ENCODE measurements around the gene CRKL. TPM values are rescaled to one million over a fixed set of nuclear protein-coding genes. Genes with fewer than 3 reads are reported as not detected.

CRKL gene
- total and polyA plus RNA-seq, 4 donors, result 12.0 to 45.5 (median 22.6) TPM

GRCh38 chr22:20997536-20998257 is 80.5 kb downstream of the CRKL start:
- no peak for DNase-seq (ENCODE audit: low spot score)
- peaks cover 2 to 49% (median 5%) of the 10 kb centered on the region in 4 donors for H3K36me3 ChIP-seq (ENCODE audit: control insufficient read depth in 4 of 4, insufficient read depth in 3 of 4, low read depth in 1 of 4, low read length in 3 of 4)

GRCh38 chr22:20998411-20999336 is 81.5 kb downstream of the CRKL start:
- TF ChIP-seq RXRA (IDR thresholded peaks at IDR 0.05), result no peak
- TF ChIP-seq HNF4A (conservative IDR thresholded peaks at IDR 0.05), result no peak
- TF ChIP-seq HNF4G (IDR thresholded peaks at IDR 0.05), result no peak
- TF ChIP-seq NR2F2 (IDR thresholded peaks at IDR 0.05), result no peak
- WGBS, result 81% methylated on average over 7 of the region's 7 CpGs
- Histone ChIP-seq H3K27ac (ENCODE audit: low read depth in 1 of 2, low read length in 2 of 2) (no peak overlapping the region), H3K4me1 (ENCODE audit: control insufficient read depth in 4 of 4, insufficient read depth in 4 of 4, low read length in 3 of 4) (peaks cover 9 to 30% (median 23%) of the 10 kb centered on the region in 4 donors), H3K4me3 (ENCODE audit: low read depth in 1 of 3, low read length in 3 of 3) (no peak overlapping the region), H3K27me3 (ENCODE audit: control insufficient read depth in 4 of 4, insufficient read depth in 4 of 4, low read length in 3 of 4) (no peaks in the 10 kb centered on the region), H3K9me3 (ENCODE audit: control insufficient read depth in 4 of 4, low read length in 3 of 4) (no peaks in the 10 kb centered on the region), H3K36me3 (ENCODE audit: control insufficient read depth in 4 of 4, insufficient read depth in 3 of 4, low read depth in 1 of 4, low read length in 3 of 4) (peaks cover 0 to 40% (median 2%) of the 10 kb centered on the region in 4 donors), H3K9ac (ENCODE audit: low read depth in 1 of 2, low read length in 2 of 2) (no peak overlapping the region)
- no peak for DNase-seq (ENCODE audit: low spot score)

More at GRCh38 chr22:20997536-20998257, 80.5 kb downstream of the CRKL start:
- Histone ChIP-seq H3K27ac (ENCODE audit: low read depth in 1 of 2, low read length in 2 of 2) (no peak overlapping the region), H3K4me3 (ENCODE audit: low read depth in 1 of 3, low read length in 3 of 3) (no peak overlapping the region), H3K27me3 (ENCODE audit: control insufficient read depth in 4 of 4, insufficient read depth in 4 of 4, low read length in 3 of 4) (no peaks in the 10 kb centered on the region), H3K9me3 (ENCODE audit: control insufficient read depth in 4 of 4, low read length in 3 of 4) (no peaks in the 10 kb centered on the region), H3K9ac (ENCODE audit: low read depth in 1 of 2, low read length in 2 of 2) (no peak overlapping the region), H3K4me1 (ENCODE audit: control insufficient read depth in 4 of 4, insufficient read depth in 4 of 4, low read length in 3 of 4) (peaks cover 6 to 25% (median 16%) of the 10 kb centered on the region in 4 donors)
- 92% methylated on average over 13 of the region's 13 CpGs for WGBS
- TF ChIP-seq NR2F2 (IDR thresholded peaks at IDR 0.05) (no peak), RXRA (IDR thresholded peaks at IDR 0.05) (no peak), EGR1 (IDR thresholded peaks at IDR 0.05; ENCODE audit: low read depth in 2 of 2) (no peak), FOXA1 (IDR thresholded peaks at IDR 0.05) (no peak)

- no peak overlapping the region for H3K9ac ChIP-seq (ENCODE audit: low read depth in 1 of 2, low read length in 2 of 2)
- peaks cover 0 to 35% (median 2%) of the 10 kb centered on the region in 4 donors for H3K36me3 ChIP-seq (ENCODE audit: control insufficient read depth in 4 of 4, insufficient read depth in 3 of 4, low read depth in 1 of 4, low read length in 3 of 4)
- H3K4me1 ChIP-seq (ENCODE audit: control insufficient read depth in 4 of 4, insufficient read depth in 4 of 4, low read length in 3 of 4), result peaks cover 12 to 30% (median 23%) of the 10 kb centered on the region in 4 donors
- 95% methylated on average over 27 of the region's 27 CpGs for WGBS
- H3K4me3 ChIP-seq (ENCODE audit: low read depth in 1 of 3, low read length in 3 of 3), result no peak overlapping the region
- no peak for TF ChIP-seq HNF4G (IDR thresholded peaks at IDR 0.05)
- no peak for TF ChIP-seq FOXA2 (IDR thresholded peaks at IDR 0.05)
- no peak for TF ChIP-seq TAF1 (conservative IDR thresholded peaks at IDR 0.05)
- TF ChIP-seq REST (IDR thresholded peaks at IDR 0.05), result no peak
- no peak for TF ChIP-seq EGR1 (IDR thresholded peaks at IDR 0.05; ENCODE audit: low read depth in 2 of 2)
- no peak for TF ChIP-seq ATF3 (IDR thresholded peaks at IDR 0.05)
- no peaks in the 10 kb centered on the region for H3K9me3 ChIP-seq (ENCODE audit: control insufficient read depth in 4 of 4, low read length in 3 of 4)
- DNase-seq (ENCODE audit: low spot score), result no peak
- H3K27ac ChIP-seq (ENCODE audit: low read depth in 1 of 2, low read length in 2 of 2), result no peak overlapping the region
- H3K27me3 ChIP-seq (ENCODE audit: control insufficient read depth in 4 of 4, insufficient read depth in 4 of 4, low read length in 3 of 4), result no peaks in the 10 kb centered on the region
These were observed 82.4 kb downstream of the CRKL start for GRCh38 chr22:20999350-21000206.

Data from liver (tissue), 9 donors.